Activated CD8-positive, alpha-beta T cell treated with anti-CD3 and anti-CD28 coated beads for 36 hours (primary cell): Measurements from ENCODE around the gene INPP5D. TPM values are rescaled to one million over a fixed set of nuclear protein-coding genes. Genes with fewer than 3 reads are reported as not detected.

ENCODE experiments used
- ATAC-seq: fragments of 200-7000 bp; cut with Tn5 transposase; one replicate; pipeline ENCODE4 v1.10.0; 2021; ENCODE audit warnings: mild to moderate bottlenecking, moderate library complexity
- CTCF ChIA-PET: fragments of 350-600 bp; sonication (Branson Sonifier 250); formaldehyde crosslinking; loops from one replicate; lab custom pipeline; 2021; ENCODE audit warnings: antibody characterized with exemption; lab: Charles Lee
- POLR2A ChIA-PET: fragments of 350-600 bp; sonication (Branson Sonifier 250); formaldehyde crosslinking; loops from one replicate; lab custom pipeline; 2021; ENCODE audit warnings: antibody characterized with exemption; lab: Charles Lee
- DNase-seq: peaks from one replicate; pipeline ENCODE4 v3.0.0-alpha.2; 2020
- H3K27ac Mint-ChIP-seq: one replicate; pipeline ENCODE4 v1.8.0; 2021; ENCODE audit warnings: mild to moderate bottlenecking, mixed read lengths
- H3K27me3 Mint-ChIP-seq: one replicate; pipeline ENCODE4 v1.8.0; 2021; ENCODE audit warnings: mixed read lengths
- H3K36me3 Mint-ChIP-seq: one replicate; pipeline ENCODE4 v1.8.0; 2021; ENCODE audit warnings: low read depth, mixed read lengths
- H3K4me1 Mint-ChIP-seq: one replicate; pipeline ENCODE4 v1.8.0; 2021; ENCODE audit warnings: low read depth, mixed read lengths
- H3K4me3 Mint-ChIP-seq: one replicate; pipeline ENCODE4 v1.8.0; 2021; ENCODE audit warnings: mild to moderate bottlenecking, moderate library complexity, mixed read lengths
- H3K9me3 Mint-ChIP-seq: one replicate; pipeline ENCODE4 v1.8.0; 2021; ENCODE audit warnings: mixed read lengths
- CTCF ChIP-seq: fragments of 200-600 bp; IDR thresholded peaks from one replicate; pipeline ENCODE4 v1.8.0; 2022; ENCODE audit warnings: antibody characterized with exemption, mild to moderate bottlenecking
- intact Hi-C: fragments of 100-400 bp; cut with micrococcal nuclease; formaldehyde crosslinking; loops from one replicate; pipeline ENCODE4 v1.10.0; 2022
- total RNA-seq, 2 experiments: library from RNA; stranded (reverse); gene quantifications; one replicate each; pipeline ENCODE4 v1.2.3, GENCODE V29; 2021

Gene INPP5D
- total RNA-seq, 2 experiments from 2014 or later = 38.6 to 40.2 TPM

- ChIA-PET POLR2A (interaction anchor here (0.9 to 1.2 kb wide), 2 partner anchors 10 to 28 kb away, joined by 3 to 4 read pairs; partner anchors contain the start of gene ATG16L1), CTCF (interaction anchor here (0.6 kb wide), 1 partner anchor 188 kb away, joined by 3 read pairs; no protein-coding TSS in a partner anchor)
- TF ChIP-seq CTCF = no peak
- H3K36me3 Mint-ChIP-seq = no peaks in the 10 kb centered on the region
- H3K9me3 Mint-ChIP-seq = no peaks in the 10 kb centered on the region
- ATAC-seq (peak; percentile 37), DNase-seq (no peak)
- H3K27ac Mint-ChIP-seq = no peak overlapping the region
- H3K4me1 Mint-ChIP-seq = peaks cover 55% of the 10 kb centered on the region
- H3K4me3 Mint-ChIP-seq = no peak overlapping the region
- no peaks in the 10 kb centered on the region for H3K27me3 Mint-ChIP-seq
- intact Hi-C loops = loop anchor here (5.0 kb wide), 1 partner anchor 160 kb away; no protein-coding TSS in a partner anchor
These were observed 182.2 kb downstream of the INPP5D start for GRCh38 chr2:233242231-233242927.

GRCh38 chr2:233243348-233243747, 183.2 kb downstream of the INPP5D start:
- Mint-ChIP-seq H3K9me3 (no peaks in the 10 kb centered on the region), H3K4me1 (peaks cover 57% of the 10 kb centered on the region), H3K27ac (peak overlapping the region; percentile 32), H3K27me3 (no peaks in the 10 kb centered on the region), H3K36me3 (no peaks in the 10 kb centered on the region), H3K4me3 (no peak overlapping the region)
- no peak for ATAC-seq
- CTCF ChIA-PET = no interaction called here
- intact Hi-C loops = loop anchor here (5.0 kb wide), 1 partner anchor 161 kb away; no protein-coding TSS in a partner anchor
- no peak for DNase-seq
- POLR2A ChIA-PET = interaction anchor here (0.7 to 1.2 kb wide), 2 partner anchors 9 to 16 kb away, joined by 3 to 4 read pairs; partner anchors contain the start of gene ATG16L1
- TF ChIP-seq CTCF = no peak

- H3K36me3 Mint-ChIP-seq = no peaks in the 10 kb centered on the region
- H3K4me3 Mint-ChIP-seq = no peak overlapping the region
- no peak for DNase-seq
- H3K27me3 Mint-ChIP-seq = no peaks in the 10 kb centered on the region
- no peak for TF ChIP-seq CTCF
- no peak for ATAC-seq
- POLR2A ChIA-PET = no interaction called here
- no peaks in the 10 kb centered on the region for H3K9me3 Mint-ChIP-seq
- peak overlapping the region; percentile 40 for H3K27ac Mint-ChIP-seq
- peaks cover 51% of the 10 kb centered on the region for H3K4me1 Mint-ChIP-seq
- intact Hi-C loops = loop anchor here (5.0 kb wide), 1 partner anchor 163 kb away; no protein-coding TSS in a partner anchor
- CTCF ChIA-PET = interaction anchor here (0.7 to 1.4 kb wide), 4 partner anchors 9 to 191 kb away, joined by 3 to 4 read pairs (median 4); no protein-coding TSS in a partner anchor
These were observed 184.7 kb downstream of the INPP5D start for GRCh38 chr2:233244818-233245217.

GRCh38 chr2:233245406-233245805, 185.3 kb downstream of the INPP5D start:
- H3K4me1 Mint-ChIP-seq = peaks cover 54% of the 10 kb centered on the region
- POLR2A ChIA-PET = no interaction called here
- H3K36me3 Mint-ChIP-seq = no peaks in the 10 kb centered on the region
- H3K27me3 Mint-ChIP-seq = no peaks in the 10 kb centered on the region
- ATAC-seq (no peak), DNase-seq (no peak)
- intact Hi-C loops = no loop called here
- no peaks in the 10 kb centered on the region for H3K9me3 Mint-ChIP-seq
- no peak for TF ChIP-seq CTCF
- H3K27ac Mint-ChIP-seq = no peak overlapping the region
- no peak overlapping the region for H3K4me3 Mint-ChIP-seq
- CTCF ChIA-PET = interaction anchor here (1.4 kb wide), 1 partner anchor 145 kb away, joined by 3 read pairs; no protein-coding TSS in a partner anchor

GRCh38 chr2:233247116-233247515, 187.0 kb downstream of the INPP5D start:
- Mint-ChIP-seq H3K4me1 (peaks cover 47% of the 10 kb centered on the region), H3K9me3 (no peaks in the 10 kb centered on the region), H3K4me3 (peak overlapping the region; percentile 43), H3K27me3 (no peaks in the 10 kb centered on the region), H3K27ac (peak overlapping the region; percentile 93), H3K36me3 (no peaks in the 10 kb centered on the region)
- TF ChIP-seq CTCF = no peak
- ChIA-PET POLR2A (interaction anchor here (1.1 kb wide), 1 partner anchor 15 kb away, joined by 3 read pairs; no protein-coding TSS in a partner anchor), CTCF (no interaction called here)
- DNase-seq = no peak
- ATAC-seq = no peak
- intact Hi-C loops = loop anchor here (1.0 kb wide), 1 partner anchor 21 kb away; no protein-coding TSS in a partner anchor
